Astrocyte (in vitro differentiated cells and primary cell): ENCODE data around the gene RPUSD3. TPM values are rescaled to one million over a fixed set of nuclear protein-coding genes. Genes with fewer than 3 reads are reported as not detected.
"Not testable (repeated sequence)": the region's sequence is repeated elsewhere in the genome, so short reads cannot be mapped to it uniquely, and the experiment has no call there.

ENCODE experiments used
- DNase-seq: peaks from one replicate; pipeline ENCODE4 v3.0.0-alpha.2; 2010; ENCODE audit warnings: low read depth
- FAIRE-seq: peaks from 2 replicates; lab custom pipeline; 2011; peaks lifted over from hg19 to GRCh38; lab: Jason Lieb, UNC
- H2AFZ ChIP-seq: 2 replicates; pipeline ENCODE4 v1.6.0; 2012; ENCODE audit warnings: low read depth, low read length, inconsistent platforms
- H3K27ac ChIP-seq: 2 replicates; pipeline ENCODE4 v1.5.1; 2011; ENCODE audit warnings: low read depth, low read length, inconsistent platforms
- H3K27me3 ChIP-seq: 2 replicates; pipeline ENCODE4 v1.6.0; 2011; ENCODE audit warnings: low read length, inconsistent platforms; ENCODE audit not compliant: insufficient read depth
- H3K36me3 ChIP-seq: 2 replicates; pipeline ENCODE4 v1.5.1; 2011; ENCODE audit warnings: low read length, inconsistent platforms; ENCODE audit not compliant: insufficient read depth
- H3K4me1 ChIP-seq: 2 replicates; pipeline ENCODE4 v1.5.1; 2011; ENCODE audit warnings: low read length, inconsistent platforms; ENCODE audit not compliant: insufficient read depth
- H3K4me2 ChIP-seq: 2 replicates; pipeline ENCODE4 v1.6.0; 2012; ENCODE audit warnings: low read length, inconsistent platforms
- H3K4me3 ChIP-seq: 2 replicates; pipeline ENCODE4 v1.5.1; 2011; ENCODE audit warnings: low read depth, mild to moderate bottlenecking, low read length, inconsistent platforms; ENCODE audit not compliant: insufficient read depth
- H3K79me2 ChIP-seq: 2 replicates; pipeline ENCODE4 v1.6.0; 2012; ENCODE audit warnings: mild to moderate bottlenecking, low read length, inconsistent platforms; ENCODE audit not compliant: insufficient read depth
- H3K9ac ChIP-seq: 2 replicates; pipeline ENCODE4 v1.6.0; 2012; ENCODE audit warnings: mild to moderate bottlenecking, low read length, inconsistent platforms
- H3K9me3 ChIP-seq: 2 replicates; pipeline ENCODE4 v1.5.1; 2012; ENCODE audit warnings: low read depth, mild to moderate bottlenecking, low read length, inconsistent platforms; ENCODE audit not compliant: insufficient read depth
- H4K20me1 ChIP-seq: 2 replicates; pipeline ENCODE4 v1.6.0; 2012; ENCODE audit warnings: low read length, inconsistent platforms; ENCODE audit not compliant: insufficient read depth
- H3K27ac Mint-ChIP-seq: one replicate; pipeline ENCODE4 v1.8.0; 2021; ENCODE audit warnings: mild to moderate bottlenecking, mixed read lengths; ENCODE audit not compliant: unreplicated experiment
- H3K27me3 Mint-ChIP-seq: one replicate; pipeline ENCODE4 v1.8.0; 2021; ENCODE audit warnings: low read depth, mixed read lengths; ENCODE audit not compliant: unreplicated experiment
- H3K36me3 Mint-ChIP-seq: one replicate; pipeline ENCODE4 v1.8.0; 2021; ENCODE audit warnings: low read depth, mixed read lengths; ENCODE audit not compliant: unreplicated experiment
- H3K4me1 Mint-ChIP-seq: one replicate; pipeline ENCODE4 v1.8.0; 2021; ENCODE audit warnings: low read depth, mixed read lengths; ENCODE audit not compliant: unreplicated experiment
- H3K4me3 Mint-ChIP-seq: one replicate; pipeline ENCODE4 v1.8.0; 2021; ENCODE audit warnings: mild to moderate bottlenecking, moderate library complexity, mixed read lengths; ENCODE audit not compliant: unreplicated experiment
- H3K9me3 Mint-ChIP-seq: one replicate; pipeline ENCODE4 v1.8.0; 2021; ENCODE audit warnings: mild to moderate bottlenecking, mixed read lengths; ENCODE audit not compliant: unreplicated experiment
- EZH2 ChIP-seq: IDR thresholded peaks from 2 replicates; pipeline ENCODE4 v1.6.1; 2012; ENCODE audit warnings: mild to moderate bottlenecking, low read length, inconsistent platforms; ENCODE audit not compliant: insufficient read depth
- total RNA-seq: library from RNA; stranded (reverse); gene quantifications from 2 replicates; pipeline ENCODE4 v1.2.1, GENCODE V29; 2021
- TF ChIP-seq, protein P1 (sequence below): IDR thresholded peaks from 2 replicates; pipeline ENCODE4 v1.5.1; 2011; ENCODE audit warnings: low read depth, mild to moderate bottlenecking, inconsistent platforms, low read length, moderate library complexity; ENCODE audit not compliant: insufficient read depth

RPUSD3 gene
- total RNA-seq, 1 donor from 2014 or later: 35.4 TPM

DNA sequence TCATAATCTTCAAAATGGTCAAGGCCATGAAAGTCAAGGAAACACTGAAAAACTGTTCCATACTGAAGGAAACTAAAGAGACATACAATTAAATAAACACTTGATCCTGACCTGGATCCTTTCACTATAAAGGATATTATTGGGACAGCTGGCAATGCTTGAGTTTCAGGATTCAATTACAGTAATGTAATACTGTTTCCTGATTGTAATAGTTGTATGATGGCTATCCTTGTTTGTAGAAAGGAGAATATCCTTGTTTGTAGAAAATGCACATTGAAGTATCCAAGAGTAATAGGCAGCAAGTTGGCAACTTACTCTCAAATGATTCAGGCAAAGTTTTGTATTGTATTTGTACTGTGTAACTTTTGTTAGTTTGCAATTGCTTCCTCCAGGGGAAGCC lies 31.6 kb upstream of the RPUSD3 start:
- Histone ChIP-seq H2AFZ (no peak overlapping the region), H3K4me3 (no peak overlapping the region), H3K36me3 (no peaks in the 10 kb centered on the region), H3K79me2 (no peaks in the 10 kb centered on the region), H3K27ac (no peak overlapping the region), H4K20me1 (no peaks in the 10 kb centered on the region), H3K4me1 (peaks cover 8% of the 10 kb centered on the region), H3K9me3 (no peaks in the 10 kb centered on the region), H3K27me3 (no peaks in the 10 kb centered on the region), H3K4me2 (no peak overlapping the region), H3K9ac (no peak overlapping the region)
- DNase-seq (no peak), FAIRE-seq (no peak)
- Mint-ChIP-seq H3K9me3 (no peaks in the 10 kb centered on the region), H3K4me1 (no peaks in the 10 kb centered on the region), H3K27me3 (peaks cover 5% of the 10 kb centered on the region), H3K4me3 (no peak overlapping the region), H3K36me3 (no peaks in the 10 kb centered on the region), H3K27ac (no peak overlapping the region)
- TF ChIP-seq, protein P1, sequence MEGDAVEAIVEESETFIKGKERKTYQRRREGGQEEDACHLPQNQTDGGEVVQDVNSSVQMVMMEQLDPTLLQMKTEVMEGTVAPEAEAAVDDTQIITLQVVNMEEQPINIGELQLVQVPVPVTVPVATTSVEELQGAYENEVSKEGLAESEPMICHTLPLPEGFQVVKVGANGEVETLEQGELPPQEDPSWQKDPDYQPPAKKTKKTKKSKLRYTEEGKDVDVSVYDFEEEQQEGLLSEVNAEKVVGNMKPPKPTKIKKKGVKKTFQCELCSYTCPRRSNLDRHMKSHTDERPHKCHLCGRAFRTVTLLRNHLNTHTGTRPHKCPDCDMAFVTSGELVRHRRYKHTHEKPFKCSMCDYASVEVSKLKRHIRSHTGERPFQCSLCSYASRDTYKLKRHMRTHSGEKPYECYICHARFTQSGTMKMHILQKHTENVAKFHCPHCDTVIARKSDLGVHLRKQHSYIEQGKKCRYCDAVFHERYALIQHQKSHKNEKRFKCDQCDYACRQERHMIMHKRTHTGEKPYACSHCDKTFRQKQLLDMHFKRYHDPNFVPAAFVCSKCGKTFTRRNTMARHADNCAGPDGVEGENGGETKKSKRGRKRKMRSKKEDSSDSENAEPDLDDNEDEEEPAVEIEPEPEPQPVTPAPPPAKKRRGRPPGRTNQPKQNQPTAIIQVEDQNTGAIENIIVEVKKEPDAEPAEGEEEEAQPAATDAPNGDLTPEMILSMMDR: no peak
- no peak for TF ChIP-seq EZH2

DNA sequence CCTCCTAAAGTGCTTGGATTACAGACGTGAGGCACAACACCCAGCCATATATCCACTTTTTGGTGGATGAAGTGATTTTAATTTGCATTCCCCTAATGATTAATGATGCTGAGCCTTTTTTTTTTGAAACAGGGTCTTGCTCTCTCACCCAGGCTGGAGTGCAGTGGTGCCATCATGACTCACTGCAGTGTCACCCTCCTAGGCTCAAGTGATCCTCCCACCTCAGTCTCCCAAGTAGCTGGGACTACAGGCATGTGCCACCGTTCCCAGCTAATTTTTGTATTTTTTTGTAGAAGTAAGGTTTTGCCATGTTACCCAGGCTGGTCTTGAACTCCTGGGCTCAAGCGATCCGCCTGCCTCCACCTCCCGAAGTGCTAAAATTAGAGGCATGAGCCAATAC lies 28.3 kb upstream of the RPUSD3 start:
- not testable (repeated sequence) for H3K27ac Mint-ChIP-seq, H3K9me3 ChIP-seq, H3K27me3 ChIP-seq, H3K4me1 Mint-ChIP-seq, H3K36me3 ChIP-seq, H4K20me1 ChIP-seq, H3K79me2 ChIP-seq, H3K4me1 ChIP-seq, FAIRE-seq, H3K4me3 Mint-ChIP-seq, DNase-seq, H3K27me3 Mint-ChIP-seq, H3K36me3 Mint-ChIP-seq, H3K9ac ChIP-seq, H3K27ac ChIP-seq, H3K4me2 ChIP-seq, H2AFZ ChIP-seq, H3K4me3 ChIP-seq, H3K9me3 Mint-ChIP-seq

DNA sequence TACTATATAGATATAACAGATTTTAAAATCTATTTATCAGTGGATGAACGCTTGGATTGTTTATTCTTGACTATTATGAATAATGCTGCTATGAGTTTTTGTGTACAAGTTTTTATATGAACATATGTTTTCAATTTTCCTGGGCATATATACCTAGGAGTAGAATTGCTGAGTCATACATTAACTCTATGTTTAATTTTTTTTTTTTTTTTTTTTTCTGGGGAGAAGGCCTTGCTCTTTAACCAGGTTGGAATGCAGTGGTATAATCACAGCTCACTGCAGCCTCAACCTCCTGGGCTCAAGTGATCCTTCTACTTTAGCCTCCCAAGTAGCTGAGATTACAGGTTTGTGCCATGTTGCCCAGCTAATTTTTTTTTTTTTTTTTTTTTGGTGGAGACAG lies 27.2 kb upstream of the RPUSD3 start:
- no peak overlapping the region for H3K4me3 ChIP-seq
- Mint-ChIP-seq H3K9me3 (no peaks in the 10 kb centered on the region), H3K4me1 (no peaks in the 10 kb centered on the region), H3K27me3 (peaks cover 3% of the 10 kb centered on the region), H3K27ac (no peak overlapping the region), H3K36me3 (no peaks in the 10 kb centered on the region), H3K4me3 (no peak overlapping the region)
- H3K79me2 ChIP-seq: no peaks in the 10 kb centered on the region
- no peaks in the 10 kb centered on the region for H3K36me3 ChIP-seq
- no peaks in the 10 kb centered on the region for H3K27me3 ChIP-seq
- TF ChIP-seq, protein P1: no peak
- TF ChIP-seq EZH2: no peak
- no peaks in the 10 kb centered on the region for H4K20me1 ChIP-seq
- DNase-seq: peak; percentile 58
- no peak overlapping the region for H3K27ac ChIP-seq
- no peak overlapping the region for H2AFZ ChIP-seq
- no peak overlapping the region for H3K4me2 ChIP-seq
- H3K9me3 ChIP-seq: no peaks in the 10 kb centered on the region
- peaks cover 8% of the 10 kb centered on the region for H3K4me1 ChIP-seq
- no peak for FAIRE-seq
- no peak overlapping the region for H3K9ac ChIP-seq
